K562 (cell line): Measurements from ENCODE around the gene KIF3A. TPM values are rescaled to one million over a fixed set of nuclear protein-coding genes. Genes with fewer than 3 reads are reported as not detected.
A peak's percentile ranks its signal among the peaks of the same experiment; 100 is the strongest.

ENCODE experiments used
- BCLAF1 ChIP-seq, 2 experiments: fragments of 450-650 bp in 1 of 2; IDR thresholded peaks; 2 replicates each; pipeline ENCODE4 v1.6.1; 2011 to 2017; ENCODE audit warnings: low read depth in 2 of 2, antibody characterized with exemption in 1 of 2, borderline replicate concordance in 1 of 2, low read length in 1 of 2, mild to moderate bottlenecking in 1 of 2, mixed read lengths in 1 of 2; ENCODE audit not compliant: control insufficient read depth in 1 of 2
- DMBX1 ChIP-seq: fragments of 250-450 bp; sonication (Bioruptor Pico); IDR thresholded peaks from 2 replicates; pipeline ENCODE4 v1.8.0; 2022; ENCODE audit warnings: inconsistent platforms, mild to moderate bottlenecking, moderate library complexity, borderline replicate concordance
- EWSR1 ChIP-seq: fragments of 450-650 bp; IDR thresholded peaks from 2 replicates; pipeline ENCODE4 v1.6.1; 2018; ENCODE audit warnings: borderline replicate concordance, mild to moderate bottlenecking, low read depth, moderate library complexity; ENCODE audit not compliant: partially characterized antibody
- HMGN3 ChIP-seq: IDR thresholded peaks from 2 replicates; pipeline ENCODE4 v1.6.1; 2011; ENCODE audit warnings: borderline replicate concordance, low read depth, mild to moderate bottlenecking, mixed read lengths, low read length; ENCODE audit not compliant: insufficient read length; ENCODE audit errors: extremely low read depth
- MAZ ChIP-seq, 2 experiments: fragments of 450-650 bp in 1 of 2; sonication (generic) in 1 of 2; formaldehyde crosslinking; IDR thresholded peaks in 1 of 2; conservative IDR thresholded peaks in 1 of 2; 2 replicates each; pipeline versions ENCODE4 v1.4.0 to v1.5.0; 2020; ENCODE audit warnings: mild to moderate bottlenecking in 1 of 2, missing genetic modification reagents in 1 of 2
- MCM2 ChIP-seq: fragments of 450-650 bp; IDR thresholded peaks from 2 replicates; pipeline ENCODE4 v1.6.1; 2017; ENCODE audit warnings: low read depth, mild to moderate bottlenecking
- MCM5 ChIP-seq: fragments of 450-650 bp; IDR thresholded peaks from 2 replicates; pipeline ENCODE4 v1.6.1; 2016; ENCODE audit warnings: low read depth
- NR4A1 ChIP-seq, 2 experiments: fragments of 250-450 bp in 1 of 2; fragments of 450-650 bp in 1 of 2; sonication (Bioruptor Pico) in 1 of 2; IDR thresholded peaks; 2 replicates each; pipeline versions ENCODE4 v1.4.0 to v1.6.1; 2016 to 2020; ENCODE audit warnings: mild to moderate bottlenecking in 2 of 2, missing compliant biosample characterization in 1 of 2, missing genetic modification characterization in 1 of 2, moderate library complexity in 1 of 2
- PKNOX1 ChIP-seq: fragments of 450-650 bp; IDR thresholded peaks from 2 replicates; pipeline ENCODE4 v1.6.1; 2016
- POU5F1 ChIP-seq: fragments of 150-350 bp; IDR thresholded peaks from 2 replicates; pipeline ENCODE4 v1.6.1; 2014; ENCODE audit warnings: borderline replicate concordance, low read length, low read depth, mild to moderate bottlenecking; ENCODE audit not compliant: partially characterized antibody
- PTRF ChIP-seq: fragments of 450-650 bp; IDR thresholded peaks from 2 replicates; pipeline ENCODE4 v1.6.1; 2016; ENCODE audit warnings: mild to moderate bottlenecking, missing genetic modification characterization, missing compliant biosample characterization
- RUNX1 ChIP-seq: sonication (generic); IDR thresholded peaks from 2 replicates; pipeline ENCODE4 v1.6.1; 2016; ENCODE audit warnings: antibody characterized with exemption, low read depth
- STAG1 ChIP-seq: sonication (generic); formaldehyde crosslinking; IDR thresholded peaks from 2 replicates; pipeline ENCODE4 v1.5.0; 2020; ENCODE audit warnings: missing genetic modification reagents, borderline replicate concordance
- TAL1 ChIP-seq: fragments of 450-650 bp; IDR thresholded peaks from 2 replicates; pipeline ENCODE4 v1.6.1; 2016; ENCODE audit warnings: mild to moderate bottlenecking
- TARDBP ChIP-seq: fragments of 450-650 bp; IDR thresholded peaks from 2 replicates; pipeline ENCODE4 v1.6.1; 2016
- VEZF1 ChIP-seq: fragments of 200-800 bp; sonication (Bioruptor generic); IDR thresholded peaks from 2 replicates; pipeline ENCODE4 v1.6.1; 2017; ENCODE audit warnings: missing genetic modification characterization, missing compliant biosample characterization
- ZBED1 ChIP-seq: IDR thresholded peaks from 2 replicates; pipeline ENCODE4 v1.6.1; 2014
- ZBTB49 ChIP-seq: sonication (generic); formaldehyde crosslinking; IDR thresholded peaks from 2 replicates; pipeline ENCODE4 v1.8.0; 2022; ENCODE audit warnings: missing genetic modification reagents, mild to moderate bottlenecking, borderline replicate concordance
- ZNF507 ChIP-seq: conservative IDR thresholded peaks from 2 replicates; pipeline ENCODE4 v1.6.1; 2017; ENCODE audit warnings: missing genetic modification characterization, missing compliant biosample characterization
- polyA plus RNA-seq, 8 experiments: library from polyadenylated mRNA; depleted of rRNA in 4 of 8; stranded (reverse) in 5 of 8; unstranded in 3 of 8; fragments of >200 nt; fragmentation: Nextera tagmentation in 2 of 8; fragmentation: Illumina TruSeq in 1 of 8; extraction: Ambion mirVana in 2 of 8; extraction: Trizol in 1 of 8; gene quantifications; 2 replicates each; pipeline versions ENCODE4 v1.2.1 to v1.2.3, GENCODE V29; 2011 to 2014; ENCODE audit warnings: inconsistent platforms in 1 of 8, missing spikeins in 1 of 8
- total RNA-seq, 7 experiments: library from RNA; depleted of rRNA in 6 of 7; stranded (reverse); fragments of >200 nt in 6 of 7; fragmentation: Illumina TruSeq in 2 of 7; extraction: Trizol in 2 of 7; gene quantifications; 2 replicates each; pipeline versions ENCODE4 v1.2.1 to v1.2.3, GENCODE V29; 2011 to 2021; ENCODE audit warnings: low replicate concordance in 1 of 7

The KIF3A gene
- total and polyA plus RNA-seq, 9 of the 15 experiments (the other 6 are each of a cell fraction or from before 2014, with no cell fraction given): 1.5 to 7.8 (median 6.0) TPM

- 0 out of 4 replicates have a peak, but pooled peaks of 1 of the 2 experiments have one; percentile 56 for TF ChIP-seq BCLAF1 (IDR thresholded peaks at IDR 0.05; ENCODE audit: borderline replicate concordance in 1 of 2, control insufficient read depth in 1 of 2, low read depth in 2 of 2, low read length in 1 of 2)
- no peak for TF ChIP-seq EWSR1
- peak; percentile 72 for TF ChIP-seq RUNX1
- no peak for TF ChIP-seq ZBTB49 (CRISPR knock-in tag)
- TF ChIP-seq NR4A1 (CRISPR knock-in tag; IDR thresholded peaks at IDR 0.05): no peak
- peak; percentile 72 for TF ChIP-seq NR4A1 (tag; IDR thresholded peaks at IDR 0.05)
- 0 out of 2 replicates have a peak, but pooled peaks have one; percentile 17 for TF ChIP-seq VEZF1 (CRISPR knock-in tag)
- no peak for TF ChIP-seq MAZ (CRISPR knock-in tag; conservative IDR thresholded peaks at IDR 0.05 in 1 of 2, IDR thresholded peaks at IDR 0.05 in 1 of 2)
- TF ChIP-seq STAG1: no peak
- no peak for TF ChIP-seq ZNF507 (tag)
- peak; percentile 95 for TF ChIP-seq TARDBP
- no peak for TF ChIP-seq POU5F1
- TF ChIP-seq PKNOX1: peak; percentile 14; the same call in 1 of the 2 replicates
- TF ChIP-seq MCM2: no peak
- TF ChIP-seq PTRF (tag): no peak
- TF ChIP-seq ZBED1: peak; percentile 87
- peak; percentile 92 for TF ChIP-seq DMBX1
- TF ChIP-seq TAL1: peak; percentile 100
- TF ChIP-seq HMGN3: peak; percentile 42
- TF ChIP-seq MCM5: no peak
Measured at GRCh38 chr5:132651838-132652469, 85.4 kb downstream of the KIF3A start (continued).
